Karpas-422 (cell line): Measurements from ENCODE around the gene TRAK1. TPM values are rescaled to one million over a fixed set of nuclear protein-coding genes. Genes with fewer than 3 reads are reported as not detected.
A peak's percentile ranks its signal among the peaks of the same experiment; 100 is the strongest.

Experiments
- DNase-seq: peaks from one replicate; pipeline ENCODE4 v3.0.0-alpha.2; 2015
- H2AFZ ChIP-seq: fragments of 200-600 bp; sonication (generic); 2 replicates; pipeline ENCODE4 v1.6.1; 2014; ENCODE audit warnings: antibody characterized with exemption, low read length, mixed read lengths
- H3K27ac ChIP-seq: fragments of 200-600 bp; sonication (generic); 2 replicates; pipeline ENCODE4 v1.5.1; 2014; ENCODE audit warnings: mild to moderate bottlenecking, low read length, moderate library complexity
- H3K27me3 ChIP-seq: fragments of 200-600 bp; sonication (generic); 2 replicates; pipeline ENCODE4 v1.6.1; 2014; ENCODE audit warnings: low read length, mixed read lengths
- H3K36me3 ChIP-seq: fragments of 200-600 bp; sonication (generic); 2 replicates; pipeline ENCODE4 v1.6.1; 2014; ENCODE audit warnings: low read length, mixed read lengths; ENCODE audit not compliant: insufficient read depth
- H3K4me1 ChIP-seq: fragments of 200-600 bp; sonication (generic); 2 replicates; pipeline ENCODE4 v1.6.1; 2014; ENCODE audit warnings: mild to moderate bottlenecking, low read length, mixed read lengths
- H3K4me2 ChIP-seq: fragments of 200-600 bp; sonication (generic); 2 replicates; pipeline ENCODE4 v1.6.1; 2014; ENCODE audit warnings: low read length, low read depth, mild to moderate bottlenecking; ENCODE audit not compliant: poor library complexity, severe bottlenecking
- H3K4me3 ChIP-seq: fragments of 200-600 bp; sonication (generic); 2 replicates; pipeline ENCODE4 v1.5.1; 2014; ENCODE audit warnings: mild to moderate bottlenecking, antibody characterized with exemption, low read length, mixed read lengths
- H3K79me2 ChIP-seq: fragments of 200-600 bp; sonication (generic); 2 replicates; pipeline ENCODE4 v1.6.1; 2014; ENCODE audit warnings: mild to moderate bottlenecking, low read length, mixed read lengths
- H3K9ac ChIP-seq: fragments of 200-600 bp; sonication (generic); 2 replicates; pipeline ENCODE4 v1.6.0; 2014; ENCODE audit warnings: low read length
- H3K9me2 ChIP-seq: fragments of 200-600 bp; sonication (generic), shearing (Covaris generic); replicated peaks from 2 replicates; pipeline ENCODE4 v1.6.0; 2014; ENCODE audit warnings: mild to moderate bottlenecking, low read length, moderate library complexity; ENCODE audit not compliant: insufficient read depth
- H3K9me3 ChIP-seq: fragments of 300-700, 200-600 bp; sonication (generic); 2 replicates; pipeline ENCODE4 v1.6.1; 2014; ENCODE audit warnings: low read length, mixed read lengths
- H4K20me1 ChIP-seq: fragments of 200-600 bp; sonication (generic); 2 replicates; pipeline ENCODE4 v1.6.1; 2014; ENCODE audit warnings: mild to moderate bottlenecking, antibody characterized with exemption, low read length, low read depth; ENCODE audit not compliant: insufficient read depth
- total RNA-seq: library from RNA; depleted of rRNA; stranded (reverse); fragments of >200 nt; shearing (Covaris generic); gene quantifications from 2 replicates; pipeline ENCODE4 v1.2.3, GENCODE V29; 2014; ENCODE audit warnings: low replicate concordance

The TRAK1 gene
- total RNA-seq, 1 experiment from 2014 or later = 72.8 TPM

DNA sequence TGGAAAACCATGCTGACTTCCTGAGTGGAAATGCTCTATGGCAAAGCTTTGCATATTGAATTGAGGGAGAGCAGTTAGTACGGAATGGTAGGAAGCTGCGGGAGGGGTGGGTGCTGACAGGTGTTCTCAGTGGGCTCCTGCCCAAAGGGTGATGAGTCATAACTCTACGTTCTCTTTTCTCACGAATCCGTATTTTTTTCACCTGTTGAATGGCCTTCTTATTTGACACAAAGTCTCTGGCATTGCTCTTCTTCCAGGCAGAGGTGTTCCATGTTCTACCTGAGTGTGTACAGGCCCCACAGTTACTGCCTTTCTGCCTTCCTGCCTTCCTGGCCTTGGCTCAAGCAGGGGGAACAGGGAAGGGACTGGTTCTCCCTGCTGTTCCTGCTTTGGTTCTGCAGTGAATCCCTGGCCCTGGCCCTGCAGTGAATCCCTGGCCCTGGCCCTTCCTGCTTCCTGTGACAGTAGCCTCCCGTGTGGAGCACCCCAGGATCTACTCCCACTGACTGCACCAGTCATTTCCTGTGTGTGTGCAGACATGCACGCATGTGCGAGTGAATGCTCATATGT, 31.9 kb downstream of the TRAK1 start:
- Histone ChIP-seq H3K9ac (peak overlapping the region; percentile 26), H3K4me1 (peaks cover 68% of the 10 kb centered on the region), H3K9me3 (no peaks in the 10 kb centered on the region), H2AFZ (no peak overlapping the region), H3K27ac (peak overlapping the region; percentile 62), H3K27me3 (no peaks in the 10 kb centered on the region), H3K4me2 (no peak overlapping the region), H3K9me2 (no peaks in the 10 kb centered on the region), H3K36me3 (0 out of 2 replicates have a peak, but pooled peaks cover 16% of the 10 kb centered on the region), H3K79me2 (peaks cover 84% of the 10 kb centered on the region), H3K4me3 (no peak overlapping the region), H4K20me1 (no peaks in the 10 kb centered on the region)
- no peak for DNase-seq

DNA sequence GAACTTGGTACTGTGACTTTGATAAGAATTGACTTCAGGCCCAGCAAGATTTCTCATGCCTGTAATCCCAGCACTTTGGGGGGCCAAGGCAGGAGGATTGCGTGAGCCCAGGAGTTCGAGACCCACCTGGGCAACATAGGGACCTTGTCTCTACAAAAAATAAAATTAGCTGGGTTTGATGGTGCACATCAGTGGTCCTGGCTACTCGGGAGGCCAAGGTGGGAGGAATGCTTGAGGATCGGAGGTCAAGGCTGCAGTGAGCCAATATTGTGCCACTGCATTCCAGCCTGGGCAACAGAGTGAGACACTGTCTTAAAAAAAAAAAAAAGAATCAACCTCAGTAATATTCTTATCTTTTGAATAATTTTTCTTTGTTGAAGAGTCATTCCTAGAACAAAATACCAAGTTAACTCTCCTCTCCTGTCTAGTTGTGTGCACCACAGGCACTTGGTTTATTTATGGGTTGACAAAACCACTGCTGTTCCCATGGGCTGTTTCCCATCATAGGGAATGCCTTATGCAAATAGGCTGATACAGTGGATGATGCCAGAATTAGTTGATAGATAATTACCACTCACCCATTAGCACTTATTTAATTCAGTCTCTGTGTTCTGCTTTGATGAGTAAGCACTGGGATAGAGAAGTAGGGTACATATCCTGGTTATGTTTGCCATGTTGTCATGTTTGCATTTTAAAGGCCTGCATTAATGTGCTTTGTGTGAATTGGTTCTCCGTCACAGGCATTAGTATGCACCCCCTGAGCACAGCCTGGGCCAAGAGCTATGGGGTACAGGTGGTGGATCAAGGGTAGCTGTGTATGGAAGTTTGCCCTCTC, 32.9 kb downstream of the TRAK1 start:
- no peaks in the 10 kb centered on the region for H4K20me1 ChIP-seq

DNA sequence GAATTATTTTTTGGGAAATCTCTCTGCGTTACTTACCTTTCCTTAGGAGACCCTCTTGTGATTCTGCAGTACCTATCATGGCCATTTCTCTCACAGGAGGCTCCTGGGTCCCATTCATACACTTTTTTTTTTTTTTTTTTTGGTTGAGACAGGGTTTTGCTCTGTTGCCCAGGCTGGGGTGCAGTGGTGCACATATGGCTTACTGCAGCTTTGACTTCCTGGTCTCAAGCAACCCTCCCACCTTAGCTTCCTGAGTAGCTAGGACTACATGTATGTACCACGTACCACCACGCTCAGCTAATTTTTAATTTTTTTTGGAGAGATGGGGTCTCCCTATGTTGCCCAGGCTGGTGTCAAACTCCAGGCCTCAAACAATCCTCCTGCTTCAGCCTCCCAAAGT, 36.1 kb downstream of the TRAK1 start:
- H3K36me3 ChIP-seq = 0 out of 2 replicates have a peak, but pooled peaks cover 16% of the 10 kb centered on the region
- no peaks in the 10 kb centered on the region for H4K20me1 ChIP-seq
- DNase-seq = peak; percentile 85
- H3K27me3 ChIP-seq = no peaks in the 10 kb centered on the region
- H3K79me2 ChIP-seq = peaks cover 82% of the 10 kb centered on the region
- H3K9me2 ChIP-seq = no peaks in the 10 kb centered on the region
- H3K4me1 ChIP-seq = peaks cover 70% of the 10 kb centered on the region
- H2AFZ ChIP-seq = no peak overlapping the region
- peak overlapping the region; percentile 42 for H3K9ac ChIP-seq
- H3K9me3 ChIP-seq = no peaks in the 10 kb centered on the region
- no peak overlapping the region for H3K4me3 ChIP-seq
- peak overlapping the region; percentile 100 for H3K27ac ChIP-seq
- H3K4me2 ChIP-seq = peak overlapping the region; percentile 97

More for the DNA sequence above, 32.9 kb downstream of the TRAK1 start:
- H3K27me3 ChIP-seq = no peaks in the 10 kb centered on the region
- H3K9me3 ChIP-seq = no peaks in the 10 kb centered on the region
- no peak for DNase-seq
- H3K36me3 ChIP-seq = 0 out of 2 replicates have a peak, but pooled peaks cover 16% of the 10 kb centered on the region
- H3K4me1 ChIP-seq = peaks cover 68% of the 10 kb centered on the region
- no peak overlapping the region for H3K4me2 ChIP-seq
- H3K4me3 ChIP-seq = no peak overlapping the region
- no peaks in the 10 kb centered on the region for H3K9me2 ChIP-seq
- H3K9ac ChIP-seq = no peak overlapping the region
- H3K79me2 ChIP-seq = peaks cover 84% of the 10 kb centered on the region
- no peak overlapping the region for H2AFZ ChIP-seq
- peak overlapping the region; percentile 62 for H3K27ac ChIP-seq

DNA sequence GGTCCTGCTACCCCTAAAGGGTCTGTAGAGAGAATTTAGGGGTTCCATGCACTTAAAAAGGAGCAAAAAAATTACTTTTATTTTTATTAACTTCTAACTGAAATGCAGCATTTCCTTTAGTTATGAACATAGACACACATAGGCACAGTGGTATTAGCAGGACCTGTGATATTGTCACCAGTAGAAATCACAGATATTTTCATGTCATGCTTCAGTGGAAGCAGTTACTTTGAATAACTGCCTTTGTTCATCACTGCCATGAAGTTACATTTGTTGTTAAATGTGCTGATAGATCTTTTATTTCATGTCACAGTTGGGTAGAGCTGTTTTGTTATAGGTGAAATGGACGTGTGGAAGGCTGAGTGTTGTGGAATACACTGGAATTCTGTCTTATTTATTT, 37.4 kb downstream of the TRAK1 start:
- Histone ChIP-seq H3K79me2 (peaks cover 82% of the 10 kb centered on the region), H2AFZ (no peak overlapping the region), H3K27ac (peak overlapping the region; percentile 100), H3K9ac (peak overlapping the region; percentile 69), H3K36me3 (0 out of 2 replicates have a peak, but pooled peaks cover 13% of the 10 kb centered on the region), H3K4me1 (peaks cover 57% of the 10 kb centered on the region), H4K20me1 (no peaks in the 10 kb centered on the region), H3K9me3 (no peaks in the 10 kb centered on the region), H3K9me2 (no peaks in the 10 kb centered on the region), H3K4me2 (peak overlapping the region; percentile 97), H3K27me3 (no peaks in the 10 kb centered on the region), H3K4me3 (peak overlapping the region; percentile 61)
- peak; percentile 84 for DNase-seq

GRCh38 chr3:42129014-42129953, 38.1 kb downstream of the TRAK1 start:
- peaks cover 50% of the 10 kb centered on the region for H3K4me1 ChIP-seq
- 0 out of 2 replicates have a peak, but pooled peaks cover 13% of the 10 kb centered on the region for H3K36me3 ChIP-seq
- peak overlapping the region; percentile 61 for H3K4me3 ChIP-seq
- H3K79me2 ChIP-seq = peaks cover 78% of the 10 kb centered on the region
- peak overlapping the region; percentile 100 for H3K27ac ChIP-seq
- H3K27me3 ChIP-seq = no peaks in the 10 kb centered on the region
- H3K4me2 ChIP-seq = peak overlapping the region; percentile 97
- peak; percentile 73 for DNase-seq
- no peaks in the 10 kb centered on the region for H3K9me3 ChIP-seq
- no peak overlapping the region for H2AFZ ChIP-seq
- no peaks in the 10 kb centered on the region for H4K20me1 ChIP-seq
- no peaks in the 10 kb centered on the region for H3K9me2 ChIP-seq
- H3K9ac ChIP-seq = peak overlapping the region; percentile 69

GRCh38 chr3:42130007-42130328, 38.8 kb downstream of the TRAK1 start:
- Histone ChIP-seq H3K27ac (peak overlapping the region; percentile 100), H2AFZ (no peak overlapping the region), H3K9me2 (no peaks in the 10 kb centered on the region), H3K27me3 (no peaks in the 10 kb centered on the region), H4K20me1 (no peaks in the 10 kb centered on the region), H3K9ac (no peak overlapping the region), H3K36me3 (0 out of 2 replicates have a peak, but pooled peaks cover 13% of the 10 kb centered on the region), H3K4me2 (no peak overlapping the region), H3K4me3 (no peak overlapping the region), H3K4me1 (peaks cover 47% of the 10 kb centered on the region), H3K9me3 (no peaks in the 10 kb centered on the region), H3K79me2 (peaks cover 75% of the 10 kb centered on the region)
- DNase-seq = no peak

DNA sequence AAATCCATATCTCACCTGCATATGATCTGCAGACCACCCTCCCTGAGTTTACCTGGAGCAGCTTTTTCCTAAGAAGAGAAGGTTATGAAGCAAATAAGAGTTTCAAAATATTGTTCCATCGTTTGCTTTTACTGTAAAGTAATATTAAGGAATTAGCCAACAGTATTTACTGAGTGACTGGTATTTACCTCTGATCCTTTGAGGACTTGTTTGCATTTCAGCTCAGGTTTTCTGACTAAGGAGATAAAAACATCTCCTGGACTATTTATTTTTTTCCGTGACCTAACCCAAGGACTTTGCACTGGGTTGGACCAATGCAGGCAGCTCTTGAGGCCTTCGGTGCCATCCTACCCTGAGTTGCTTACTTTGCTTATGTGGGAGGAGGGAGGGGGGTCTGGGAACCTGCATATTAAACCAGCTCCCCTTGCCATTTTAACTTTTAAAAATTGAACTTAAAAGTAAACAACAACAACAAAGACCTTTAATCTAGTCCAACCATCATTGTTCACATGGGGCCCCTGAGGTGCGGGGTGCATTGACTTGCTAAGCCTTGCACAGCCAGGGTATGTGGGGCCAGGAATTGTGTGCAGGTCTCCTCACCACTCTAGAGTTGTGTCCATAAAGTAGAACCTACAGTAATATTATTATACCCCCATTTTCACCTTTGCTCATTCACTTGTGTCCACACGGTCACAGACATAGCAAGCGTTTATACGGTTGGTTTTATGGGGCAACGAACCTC, 39.3 kb downstream of the TRAK1 start:
- Histone ChIP-seq H3K9ac (no peak overlapping the region), H3K9me3 (no peaks in the 10 kb centered on the region), H3K9me2 (no peaks in the 10 kb centered on the region), H4K20me1 (no peaks in the 10 kb centered on the region), H3K27me3 (no peaks in the 10 kb centered on the region), H3K4me3 (no peak overlapping the region), H3K36me3 (0 out of 2 replicates have a peak, but pooled peaks cover 13% of the 10 kb centered on the region), H3K4me2 (no peak overlapping the region), H3K4me1 (peaks cover 47% of the 10 kb centered on the region), H2AFZ (no peak overlapping the region), H3K79me2 (peaks cover 80% of the 10 kb centered on the region), H3K27ac (peak overlapping the region; percentile 100)
- DNase-seq = no peak
